Lower leg skin (tissue), 3 donors: ENCODE data around the gene ACCSL.

Experiments used
- POLR2A ChIP-seq, 2 donors: fragments of 450-650 bp; IDR thresholded peaks; one replicate each; pipeline ENCODE4 v1.6.1; 2016 to 2017; ENCODE audit warnings: antibody characterized with exemption in 2 of 2, mild to moderate bottlenecking in 1 of 2, moderate library complexity in 1 of 2
- TF ChIP-seq, protein P1 (sequence below), 3 donors: fragments of 450-650 bp; IDR thresholded peaks; one replicate each; pipeline ENCODE4 v1.5.1; 2016; ENCODE audit warnings: antibody characterized with exemption in 3 of 3, mild to moderate bottlenecking in 3 of 3, moderate library complexity in 2 of 3

DNA sequence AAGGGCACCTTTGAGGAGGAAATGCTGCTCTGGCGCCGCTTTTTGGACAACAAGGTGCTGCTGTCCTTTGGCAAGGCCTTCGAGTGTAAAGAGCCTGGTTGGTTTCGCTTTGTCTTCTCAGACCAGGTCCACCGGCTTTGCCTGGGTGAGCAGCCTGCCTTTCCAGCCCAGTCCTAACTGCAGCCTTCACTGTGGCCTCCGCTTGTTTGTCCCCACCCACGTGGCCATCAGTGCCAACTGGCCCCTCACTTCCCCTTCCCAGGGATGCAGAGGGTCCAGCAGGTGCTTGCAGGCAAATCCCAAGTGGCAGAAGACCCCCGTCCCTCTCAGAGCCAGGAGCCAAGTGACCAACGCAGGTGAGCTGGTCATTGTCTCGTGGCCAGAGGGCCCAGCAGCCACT, 35.7 kb downstream of the ACCSL start:
- TF ChIP-seq, protein P1, sequence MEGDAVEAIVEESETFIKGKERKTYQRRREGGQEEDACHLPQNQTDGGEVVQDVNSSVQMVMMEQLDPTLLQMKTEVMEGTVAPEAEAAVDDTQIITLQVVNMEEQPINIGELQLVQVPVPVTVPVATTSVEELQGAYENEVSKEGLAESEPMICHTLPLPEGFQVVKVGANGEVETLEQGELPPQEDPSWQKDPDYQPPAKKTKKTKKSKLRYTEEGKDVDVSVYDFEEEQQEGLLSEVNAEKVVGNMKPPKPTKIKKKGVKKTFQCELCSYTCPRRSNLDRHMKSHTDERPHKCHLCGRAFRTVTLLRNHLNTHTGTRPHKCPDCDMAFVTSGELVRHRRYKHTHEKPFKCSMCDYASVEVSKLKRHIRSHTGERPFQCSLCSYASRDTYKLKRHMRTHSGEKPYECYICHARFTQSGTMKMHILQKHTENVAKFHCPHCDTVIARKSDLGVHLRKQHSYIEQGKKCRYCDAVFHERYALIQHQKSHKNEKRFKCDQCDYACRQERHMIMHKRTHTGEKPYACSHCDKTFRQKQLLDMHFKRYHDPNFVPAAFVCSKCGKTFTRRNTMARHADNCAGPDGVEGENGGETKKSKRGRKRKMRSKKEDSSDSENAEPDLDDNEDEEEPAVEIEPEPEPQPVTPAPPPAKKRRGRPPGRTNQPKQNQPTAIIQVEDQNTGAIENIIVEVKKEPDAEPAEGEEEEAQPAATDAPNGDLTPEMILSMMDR (IDR thresholded peaks at IDR 0.05), result no peak
- TF ChIP-seq POLR2A (IDR thresholded peaks at IDR 0.05), result no peak
